ENCODE data around the gene SRGAP3.

DNA sequence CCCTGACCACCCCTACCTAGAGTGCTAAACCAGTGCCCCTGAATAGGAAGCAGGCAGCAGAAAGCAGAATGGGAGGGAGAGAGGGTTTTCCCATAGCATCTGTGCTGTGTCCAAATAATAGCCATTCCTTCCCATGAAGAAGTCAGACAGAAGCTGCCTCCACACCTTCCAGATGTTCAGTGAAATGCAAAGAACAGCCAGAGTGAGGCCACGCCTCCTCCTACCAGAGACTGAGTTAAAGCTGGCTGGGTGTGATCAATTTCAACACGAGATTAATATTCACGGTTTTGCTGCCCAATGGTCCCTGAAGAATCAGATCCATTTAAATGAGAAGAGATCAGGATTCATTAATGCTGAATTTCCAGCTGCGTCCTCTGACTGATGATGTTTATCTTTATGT is 111.8 kb downstream of the SRGAP3 start:
- TF ChIP-seq CTCF (IDR thresholded peaks at IDR 0.05; ENCODE audit: low read length) (no peak), EZH2 (IDR thresholded peaks at IDR 0.05; ENCODE audit: borderline replicate concordance, low read length) (no peak)
